Stimulated activated naive B cell treated with anti-CD40 and anti-IgM and Interleukin-4, amounts not matched to agents 10 μg/mL and 1 μg/mL and 100 μg/mL, for 72 hours (primary cell): ENCODE measurements around the gene CRELD1.

Experiments used
- ATAC-seq, 2 donors: fragments of 150-1000 bp; cut with Tn5 transposase; replicated peaks; 2 replicates each; pipeline ENCODE4 v1.10.0; 2021; ENCODE audit warnings: moderate library complexity in 1 of 2
- DNase-seq: peaks from one replicate; pipeline ENCODE4 v3.0.0; 2021
- H3K27ac Mint-ChIP-seq: one replicate; pipeline ENCODE4 v1.8.0; 2022; ENCODE audit warnings: mild to moderate bottlenecking, mixed read lengths
- H3K27me3 Mint-ChIP-seq, 2 donors: one replicate each; pipeline ENCODE4 v1.8.0; 2022; ENCODE audit warnings: mixed read lengths in 2 of 2
- H3K36me3 Mint-ChIP-seq, 2 donors: one replicate each; pipeline ENCODE4 v1.8.0; 2022; ENCODE audit warnings: mixed read lengths in 2 of 2, mild to moderate bottlenecking in 1 of 2
- H3K4me1 Mint-ChIP-seq, 2 donors: one replicate each; pipeline ENCODE4 v1.8.0; 2022; ENCODE audit warnings: mixed read lengths in 2 of 2, mild to moderate bottlenecking in 1 of 2
- H3K4me3 Mint-ChIP-seq, 2 donors: one replicate each; pipeline ENCODE4 v1.8.0; 2022; ENCODE audit warnings: mild to moderate bottlenecking in 2 of 2, mixed read lengths in 2 of 2, moderate library complexity in 1 of 2
- H3K9me3 Mint-ChIP-seq, 2 donors: one replicate each; pipeline ENCODE4 v1.8.0; 2022; ENCODE audit warnings: mixed read lengths in 2 of 2, mild to moderate bottlenecking in 1 of 2

The CRELD1 gene

GRCh38 chr3:9978710-9979305 lies 45.2 kb downstream of the CRELD1 start:
- ATAC-seq = no peak
- H3K27me3 Mint-ChIP-seq = no peaks in the 10 kb centered on the region
- peaks cover 14 to 52% of the 10 kb centered on the region in 2 donors for H3K4me1 Mint-ChIP-seq
- peaks cover 26 to 31% of the 10 kb centered on the region in 2 donors for H3K36me3 Mint-ChIP-seq
- peak overlapping the region; percentile 49 for H3K27ac Mint-ChIP-seq
- DNase-seq = no peak
- H3K9me3 Mint-ChIP-seq = no peaks in the 10 kb centered on the region
- H3K4me3 Mint-ChIP-seq = no peak overlapping the region

- ATAC-seq = no peak
- H3K27ac Mint-ChIP-seq = peak overlapping the region; percentile 5
Measured at GRCh38 chr3:9980251-9980650, 46.6 kb downstream of the CRELD1 start.

GRCh38 chr3:9986230-9986725 lies 52.6 kb downstream of the CRELD1 start:
- H3K4me1 Mint-ChIP-seq = peaks cover 7 to 36% of the 10 kb centered on the region in 2 donors
- no peak for DNase-seq
- peak overlapping the region; percentile 87 to 98 for H3K4me3 Mint-ChIP-seq
- H3K36me3 Mint-ChIP-seq = peaks cover 4 to 5% of the 10 kb centered on the region in 2 donors
- H3K9me3 Mint-ChIP-seq = no peaks in the 10 kb centered on the region
- peak; percentile 15 to 21 for ATAC-seq
- no peaks in the 10 kb centered on the region for H3K27me3 Mint-ChIP-seq
- H3K27ac Mint-ChIP-seq = peak overlapping the region; percentile 98

More at GRCh38 chr3:9980251-9980650, 46.6 kb downstream of the CRELD1 start:
- peaks cover 17 to 26% of the 10 kb centered on the region in 2 donors for H3K36me3 Mint-ChIP-seq
- no peaks in the 10 kb centered on the region for H3K9me3 Mint-ChIP-seq
- H3K4me1 Mint-ChIP-seq = peaks cover 14 to 58% of the 10 kb centered on the region in 2 donors
- H3K4me3 Mint-ChIP-seq = no peak overlapping the region
- H3K27me3 Mint-ChIP-seq = no peaks in the 10 kb centered on the region
- DNase-seq = no peak

GRCh38 chr3:9994086-9994844 lies 60.6 kb downstream of the CRELD1 start:
- no peak for ATAC-seq
- Mint-ChIP-seq H3K9me3 (no peaks in the 10 kb centered on the region), H3K4me3 (no peak overlapping the region)

More at GRCh38 chr3:9994086-9994844, 60.6 kb downstream of the CRELD1 start:
- no peak for DNase-seq
- Mint-ChIP-seq H3K36me3 (peaks cover 11 to 29% of the 10 kb centered on the region in 2 donors), H3K4me1 (no peaks in the 10 kb centered on the region), H3K27ac (peak overlapping the region; percentile 33), H3K27me3 (no peaks in the 10 kb centered on the region)
